HCT116 (cell line): ENCODE results near the gene MKI67. TPM values are rescaled to one million over a fixed set of nuclear protein-coding genes. Genes with fewer than 3 reads are reported as not detected.

Source experiments
- ATAC-seq: fragments of 200-7000 bp; cut with Tn5 transposase; 2 replicates; pipeline ENCODE4 v1.9.1; 2020; ENCODE audit warnings: mild to moderate bottlenecking, moderate library complexity
- BruUV-seq: library from RNA; stranded (reverse); fragments of 400-500 nt; replicated peaks from 2 replicates; lab custom pipeline; 2021; lab: Mats Ljungman, UMichigan
- CTCF ChIA-PET: fragments of 300-600 bp; sonication (Branson Sonifier 250); formaldehyde crosslinking; loops from one replicate; lab custom pipeline; 2021; ENCODE audit warnings: antibody characterized with exemption; lab: Charles Lee
- POLR2A ChIA-PET: fragments of 300-600, 350-600 bp; sonication (Branson Sonifier 250); formaldehyde crosslinking; loops from one replicate; lab custom pipeline; 2021; ENCODE audit warnings: antibody characterized with exemption; lab: Charles Lee
- RAD21 ChIA-PET, 2 experiments: fragments of 300-600 bp; sonication (Branson Sonifier 250); formaldehyde crosslinking; loops; one replicate each; lab custom pipeline; 2023; ENCODE audit warnings: low total read pairs in 2 of 2; ENCODE audit not compliant: uncharacterized antibody in 2 of 2, unreplicated experiment in 2 of 2, low non-redundant PET in 1 of 2; lab: Charles Lee
- DNase-seq: peaks from one replicate; pipeline ENCODE4 v3.0.0-alpha.2; 2010; ENCODE audit warnings: low read depth, low spot score
- H2AFZ ChIP-seq: fragments of 200-600 bp; shearing (Covaris generic), sonication (generic); 2 replicates; pipeline ENCODE4 v1.6.1; 2017; ENCODE audit warnings: low read depth, mixed run types, mixed read lengths, antibody characterized with exemption, low read length; ENCODE audit not compliant: poor library complexity, severe bottlenecking
- H3K27ac ChIP-seq: 2 replicates; pipeline ENCODE4 v1.5.1; 2012; ENCODE audit warnings: low read depth, low read length
- H3K27me3 ChIP-seq: fragments of 200-600 bp; sonication (generic); 2 replicates; pipeline ENCODE4 v1.6.1; 2016; ENCODE audit warnings: mixed run types, low read length, mixed read lengths; ENCODE audit not compliant: insufficient read depth
- H3K36me3 ChIP-seq, 2 experiments: fragments of 200-500 bp in 1 of 2; fragments of 200-600 bp in 1 of 2; sonication (Bioruptor generic) in 1 of 2; sonication (generic) in 1 of 2; 2 replicates each; pipeline versions ENCODE4 v1.5.1 to v1.6.1; 2014 to 2016; ENCODE audit warnings: low read length in 2 of 2, inconsistent platforms in 1 of 2, mixed read lengths in 1 of 2, mixed run types in 1 of 2; ENCODE audit not compliant: insufficient read depth in 2 of 2, control insufficient read depth in 1 of 2
- H3K4me1 ChIP-seq, 2 experiments: fragments of 200-600 bp in 1 of 2; sonication (generic) in 1 of 2; 2 replicates each; pipeline versions ENCODE4 v1.5.1 to v1.6.1; 2012 to 2017; ENCODE audit warnings: low read length in 2 of 2, inconsistent platforms in 1 of 2, mild to moderate bottlenecking in 1 of 2, mixed read lengths in 1 of 2, mixed run types in 1 of 2, moderate library complexity in 1 of 2; ENCODE audit not compliant: insufficient read depth in 2 of 2, control insufficient read depth in 1 of 2
- H3K4me2 ChIP-seq: fragments of 200-600 bp; sonication (generic); 2 replicates; pipeline ENCODE4 v1.6.1; 2017; ENCODE audit warnings: mixed run types, low read length, mixed read lengths
- H3K4me3 ChIP-seq, 2 experiments: fragments of 200-600 bp in 1 of 2; sonication (generic) in 1 of 2; replicated peaks in 1 of 2; 2 replicates each; pipeline ENCODE4 v1.5.1; 2011 to 2016; ENCODE audit warnings: low read length in 2 of 2, control low read depth in 1 of 2, low read depth in 1 of 2, mild to moderate bottlenecking in 1 of 2, mixed read lengths in 1 of 2, mixed run types in 1 of 2
- H3K79me2 ChIP-seq: fragments of 200-600 bp; sonication (generic); 2 replicates; pipeline ENCODE4 v1.6.1; 2017; ENCODE audit warnings: mild to moderate bottlenecking, mixed run types, low read length, moderate library complexity, mixed read lengths; ENCODE audit not compliant: insufficient read depth
- H3K9ac ChIP-seq: fragments of 200-600 bp; sonication (generic); 2 replicates; pipeline ENCODE4 v1.6.1; 2016; ENCODE audit warnings: low read length, mixed read lengths
- H3K9me2 ChIP-seq: fragments of 200-600 bp; sonication (generic), shearing (Covaris generic); 2 replicates; pipeline ENCODE4 v1.6.1; 2017; ENCODE audit warnings: mixed run types, mild to moderate bottlenecking, moderate library complexity; ENCODE audit not compliant: insufficient read depth
- H3K9me3 ChIP-seq, 2 experiments: fragments of 200-500 bp in 1 of 2; fragments of 200-600 bp in 1 of 2; sonication (Bioruptor generic) in 1 of 2; sonication (generic) in 1 of 2; 2 replicates each; pipeline ENCODE4 v1.6.1; 2014 to 2017; ENCODE audit warnings: low read length in 2 of 2, mixed read lengths in 2 of 2, inconsistent platforms in 1 of 2, low read depth in 1 of 2, mild to moderate bottlenecking in 1 of 2, mixed run types in 1 of 2, moderate library complexity in 1 of 2; ENCODE audit not compliant: control insufficient read depth in 1 of 2, insufficient read depth in 1 of 2
- H4K20me1 ChIP-seq: fragments of 200-600 bp; sonication (generic), shearing (Covaris generic); 2 replicates; pipeline ENCODE4 v1.6.1; 2017; ENCODE audit warnings: mixed run types, mild to moderate bottlenecking, moderate library complexity; ENCODE audit not compliant: insufficient read depth
- ATF3 ChIP-seq: IDR thresholded peaks from 2 replicates; pipeline ENCODE4 v1.6.1; 2012
- CBX3 ChIP-seq: IDR thresholded peaks from 2 replicates; pipeline ENCODE4 v1.6.1; 2012; ENCODE audit warnings: low read depth
- ELF1 ChIP-seq: IDR thresholded peaks from 2 replicates; pipeline ENCODE4 v1.6.1; 2012; ENCODE audit warnings: low read depth, borderline replicate concordance
- JUND ChIP-seq: IDR thresholded peaks from 2 replicates; pipeline ENCODE4 v1.6.1; 2012
- intact Hi-C: fragments of 100-400 bp; cut with micrococcal nuclease; formaldehyde crosslinking; loops from 2 replicates; pipeline ENCODE4 v1.10.0; 2022
- total RNA-seq: library from RNA; stranded (reverse); gene quantifications from one replicate; pipeline ENCODE4 v1.2.1, GENCODE V29; 2021; ENCODE audit not compliant: unreplicated experiment
- TF ChIP-seq, protein P1 (sequence below): IDR thresholded peaks from 2 replicates; pipeline ENCODE4 v1.6.1; 2012

Gene MKI67
- total RNA-seq, 1 experiment from 2014 or later = 202 TPM

DNA sequence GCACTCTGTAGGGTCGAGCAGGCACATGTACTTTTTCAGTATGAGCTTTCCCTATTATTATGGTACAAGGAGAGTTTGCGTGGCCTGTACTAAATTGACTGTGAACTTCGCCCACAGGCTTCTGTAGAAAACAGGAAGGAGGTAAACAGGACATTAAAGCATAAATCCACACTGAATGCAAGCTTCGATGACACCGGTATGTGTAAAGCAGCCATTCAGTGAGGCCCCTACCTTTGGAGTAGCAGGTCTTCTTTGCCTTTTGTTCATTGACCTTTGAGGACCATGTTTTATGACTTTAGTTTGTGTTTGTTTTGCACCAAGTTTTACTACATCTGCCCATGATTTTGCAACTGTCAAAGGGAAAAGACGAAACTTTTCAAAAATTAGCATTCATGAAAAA is 14.5 kb downstream of the MKI67 start:
- H4K20me1 ChIP-seq = peaks cover 9% of the 10 kb centered on the region; the same call in 1 of the 2 replicates
- no peak overlapping the region for H3K9ac ChIP-seq
- peaks cover 96 to 100% of the 10 kb centered on the region in 2 experiments for H3K36me3 ChIP-seq
- BruUV-seq = TSS peak; percentile 5
- no peak overlapping the region for H3K27ac ChIP-seq
- no peaks in the 10 kb centered on the region for H3K9me3 ChIP-seq
- H3K4me2 ChIP-seq = no peak overlapping the region
- no peaks in the 10 kb centered on the region for H3K27me3 ChIP-seq
- no peak for ATAC-seq
- intact Hi-C loops = no loop called here
- no peak overlapping the region for H3K4me3 ChIP-seq
- no peaks in the 10 kb centered on the region for H3K9me2 ChIP-seq
- POLR2A ChIA-PET = no interaction called here
- no peak for DNase-seq
- no peaks in the 10 kb centered on the region for H3K4me1 ChIP-seq
- CTCF ChIA-PET = no interaction called here
- H2AFZ ChIP-seq = no peak overlapping the region
- RAD21 ChIA-PET = no interaction called here
- no peak for TF ChIP-seq ATF3
- no peak for TF ChIP-seq ELF1
- TF ChIP-seq, all 23 proteins: peak for 0
- H3K79me2 ChIP-seq = peaks cover 99% of the 10 kb centered on the region

GRCh38 chr10:128110339-128110738 is 15.9 kb downstream of the MKI67 start:
- TF ChIP-seq CBX3 (no peak), ATF3 (0 out of 2 replicates have a peak, but pooled peaks have one; percentile 14), JUND (no peak)
- TF ChIP-seq, protein P1, sequence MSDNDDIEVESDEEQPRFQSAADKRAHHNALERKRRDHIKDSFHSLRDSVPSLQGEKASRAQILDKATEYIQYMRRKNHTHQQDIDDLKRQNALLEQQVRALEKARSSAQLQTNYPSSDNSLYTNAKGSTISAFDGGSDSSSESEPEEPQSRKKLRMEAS = no peak
- TF ChIP-seq, all 23 proteins: peak for 1
- peaks cover 99% of the 10 kb centered on the region for H3K79me2 ChIP-seq
- no peaks in the 10 kb centered on the region for H3K9me2 ChIP-seq
- peaks cover 99 to 100% of the 10 kb centered on the region in 2 experiments for H3K36me3 ChIP-seq
- ChIA-PET POLR2A (no interaction called here), CTCF (no interaction called here), RAD21 (no interaction called here)
- BruUV-seq = no TSS peak
- no peak overlapping the region for H3K4me3 ChIP-seq
- no peak overlapping the region for H3K4me2 ChIP-seq
- intact Hi-C loops = no loop called here
- no peaks in the 10 kb centered on the region for H3K27me3 ChIP-seq
- no peaks in the 10 kb centered on the region for H3K9me3 ChIP-seq
- H3K27ac ChIP-seq = no peak overlapping the region
- DNase-seq (no peak), ATAC-seq (no peak)
- no peak overlapping the region for H2AFZ ChIP-seq
- H3K4me1 ChIP-seq = no peaks in the 10 kb centered on the region
- H4K20me1 ChIP-seq = peaks cover 2% of the 10 kb centered on the region; the same call in 1 of the 2 replicates
- H3K9ac ChIP-seq = no peak overlapping the region
